Stimulated activated naive CD8-positive, alpha-beta T cell treated with anti-CD3 and anti-CD28 coated beads, Interleukin-15, Interleukin-2, amounts not matched to agents 100 U/mL and 50 U/mL, for 24 hours (primary cell): ENCODE results near the gene IFRD1.

Source experiments
- ATAC-seq: fragments of 150-1000 bp; cut with Tn5 transposase; one replicate; pipeline ENCODE4 v1.10.0; 2021
- DNase-seq: peaks from one replicate; pipeline ENCODE4 v3.0.0; 2021

The IFRD1 gene, protein sequence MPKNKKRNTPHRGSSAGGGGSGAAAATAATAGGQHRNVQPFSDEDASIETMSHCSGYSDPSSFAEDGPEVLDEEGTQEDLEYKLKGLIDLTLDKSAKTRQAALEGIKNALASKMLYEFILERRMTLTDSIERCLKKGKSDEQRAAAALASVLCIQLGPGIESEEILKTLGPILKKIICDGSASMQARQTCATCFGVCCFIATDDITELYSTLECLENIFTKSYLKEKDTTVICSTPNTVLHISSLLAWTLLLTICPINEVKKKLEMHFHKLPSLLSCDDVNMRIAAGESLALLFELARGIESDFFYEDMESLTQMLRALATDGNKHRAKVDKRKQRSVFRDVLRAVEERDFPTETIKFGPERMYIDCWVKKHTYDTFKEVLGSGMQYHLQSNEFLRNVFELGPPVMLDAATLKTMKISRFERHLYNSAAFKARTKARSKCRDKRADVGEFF

DNA sequence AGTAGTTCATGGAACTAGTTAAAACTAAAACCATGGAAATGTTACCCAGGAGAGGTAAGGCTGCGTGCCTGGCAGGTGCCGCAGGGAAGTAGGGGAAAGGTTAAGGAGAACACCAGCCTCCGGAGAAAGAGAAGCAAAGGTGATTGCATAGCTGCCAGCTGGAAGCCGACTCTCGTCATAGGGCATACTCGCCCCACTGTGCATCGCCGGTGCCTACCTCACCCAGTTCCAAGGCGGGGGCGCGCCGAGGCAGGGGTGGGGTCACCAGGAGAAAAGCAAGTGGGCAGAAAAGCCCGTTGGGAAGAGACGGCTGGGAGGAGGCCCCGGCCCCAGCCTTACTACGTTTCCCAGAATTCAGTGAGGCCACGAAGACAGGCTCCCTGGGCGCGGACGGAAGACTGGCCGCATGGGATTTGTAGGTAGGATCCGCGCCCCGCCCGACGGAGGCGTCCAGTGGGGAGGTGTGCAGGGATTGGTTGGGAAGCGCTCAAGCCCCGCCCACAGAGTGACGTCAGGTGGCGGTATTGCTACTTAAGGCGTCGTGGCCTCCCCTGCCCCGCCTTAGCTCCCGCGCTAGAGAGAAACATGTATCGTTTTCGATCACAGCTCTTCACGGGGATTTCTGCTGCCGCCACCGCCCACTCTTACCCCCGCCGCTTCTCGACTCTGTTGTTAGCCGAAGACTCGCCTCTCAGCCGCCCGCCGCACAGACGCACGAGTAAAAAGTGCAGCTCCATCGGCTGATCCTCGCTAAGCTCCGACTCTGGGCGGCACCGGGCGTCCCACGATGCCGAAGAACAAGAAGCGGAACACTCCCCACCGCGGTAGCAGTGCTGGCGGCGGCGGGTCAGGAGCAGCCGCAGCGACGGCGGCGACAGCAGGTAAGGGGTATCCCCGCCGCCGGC, at the start of gene IFRD1:
TSS of gene IFRD1 (plus strand) at position 559 of the 905 bp plus-strand sequence. CDS start at position 788, 229 bp downstream.
- DNase-seq = peak; percentile 99
- peak; percentile 84 for ATAC-seq

DNA sequence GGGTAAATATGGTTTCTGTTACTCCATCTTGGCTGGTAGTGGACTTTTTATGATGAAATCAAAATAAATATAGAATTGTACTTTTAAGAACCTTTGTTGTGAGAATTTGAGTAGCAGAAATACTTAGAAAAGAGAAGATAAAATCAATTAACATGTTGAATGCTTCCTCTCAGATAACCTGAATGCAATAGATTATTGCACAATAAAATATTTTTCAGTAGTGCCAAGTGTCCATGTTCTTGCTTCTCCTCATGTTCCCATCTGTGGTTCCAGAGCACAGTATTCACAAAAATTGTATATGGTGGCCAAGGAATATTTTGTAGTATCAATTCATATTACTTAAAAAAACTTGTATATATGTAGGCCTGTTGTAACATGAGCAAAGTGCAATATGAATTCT, 45.9 kb upstream of the IFRD1 start:
- ATAC-seq (no peak), DNase-seq (no peak)

DNA sequence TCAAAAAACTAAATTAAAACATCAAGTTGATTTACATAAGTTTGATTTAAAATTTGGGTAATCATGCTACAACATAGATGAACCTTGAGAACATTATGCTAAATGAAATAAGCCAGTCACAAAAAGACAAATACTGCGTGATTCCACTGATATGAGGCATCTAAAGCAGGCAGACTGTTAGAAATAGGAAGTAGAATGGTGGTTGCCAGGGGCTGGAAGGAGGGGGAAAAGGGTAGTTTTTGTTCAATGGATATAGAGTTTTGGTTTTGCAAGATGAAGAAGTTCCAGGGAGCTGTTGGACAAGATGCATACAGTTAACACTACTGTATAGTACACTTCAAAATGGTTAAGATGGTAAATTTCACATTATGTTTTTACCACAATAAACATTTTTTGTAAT, 45.0 kb upstream of the IFRD1 start:
- ATAC-seq (no peak), DNase-seq (no peak)

DNA sequence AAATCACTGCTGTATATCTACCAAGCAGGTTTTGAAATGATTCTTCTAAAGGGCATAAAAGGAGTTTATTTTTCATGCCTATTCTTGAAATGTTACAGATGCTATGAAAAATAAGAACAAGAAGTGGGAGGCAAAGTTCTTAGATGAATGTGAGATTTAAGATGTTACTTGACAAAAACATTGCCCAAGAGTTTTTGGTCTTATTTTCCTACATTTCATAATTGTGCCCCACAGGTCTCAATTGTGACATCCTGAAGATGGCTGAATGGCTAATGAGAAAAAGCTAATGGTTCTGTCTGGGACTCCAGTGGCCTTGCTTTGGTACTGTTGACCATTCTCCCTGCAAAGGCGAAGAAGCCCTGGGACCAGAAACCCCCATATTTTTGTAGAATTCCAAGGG, 43.0 kb upstream of the IFRD1 start:
- DNase-seq (no peak), ATAC-seq (no peak)

DNA sequence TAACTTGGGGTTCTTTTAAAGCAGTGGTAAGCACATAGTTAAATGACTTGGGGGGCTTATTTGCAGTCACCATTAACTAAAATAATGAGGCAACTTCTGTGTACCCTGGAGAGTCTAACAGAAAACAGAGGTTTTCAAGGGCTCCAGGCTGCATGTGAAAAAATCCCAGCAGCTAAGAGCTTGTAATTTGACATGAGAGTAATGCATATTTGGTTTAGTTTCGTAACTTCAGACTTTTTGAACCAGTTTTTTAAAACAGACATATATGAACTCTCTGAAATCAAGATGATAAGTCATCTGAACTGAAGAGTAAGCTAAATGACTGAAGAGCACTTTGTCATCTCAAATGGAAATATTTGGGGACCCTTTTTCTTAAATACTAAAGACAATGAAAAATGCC, 40.2 kb upstream of the IFRD1 start:
- DNase-seq (no peak), ATAC-seq (no peak)

DNA sequence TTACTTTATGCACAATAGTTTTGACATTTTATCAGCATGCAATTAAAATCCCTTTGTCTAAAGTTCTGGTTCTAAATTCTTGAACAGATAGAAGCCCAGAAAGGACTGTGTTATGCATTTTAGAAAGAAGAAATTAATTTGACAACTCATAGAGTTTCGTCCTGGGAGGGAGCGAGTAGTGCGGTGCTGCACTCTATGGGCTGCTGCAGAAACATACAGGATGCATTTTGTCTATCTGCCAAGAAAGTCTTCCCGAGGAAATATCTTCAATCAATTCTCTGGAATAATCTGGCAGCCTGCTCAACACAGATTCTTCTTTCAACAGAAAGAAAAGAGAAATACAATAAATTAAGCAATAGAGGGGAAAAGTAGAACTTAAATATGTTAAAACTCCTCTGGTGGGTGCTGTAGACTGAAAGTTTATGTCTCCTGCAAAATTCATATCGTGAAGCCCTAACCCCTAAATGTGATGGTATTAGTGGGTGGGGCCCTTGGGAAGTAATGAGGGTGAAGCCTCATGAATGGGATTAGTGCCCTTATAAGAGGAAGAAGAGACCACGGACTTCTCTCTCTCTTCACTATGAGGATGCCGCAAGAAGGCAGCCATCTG, 39.0 kb upstream of the IFRD1 start:
- ATAC-seq (no peak), DNase-seq (no peak)

DNA sequence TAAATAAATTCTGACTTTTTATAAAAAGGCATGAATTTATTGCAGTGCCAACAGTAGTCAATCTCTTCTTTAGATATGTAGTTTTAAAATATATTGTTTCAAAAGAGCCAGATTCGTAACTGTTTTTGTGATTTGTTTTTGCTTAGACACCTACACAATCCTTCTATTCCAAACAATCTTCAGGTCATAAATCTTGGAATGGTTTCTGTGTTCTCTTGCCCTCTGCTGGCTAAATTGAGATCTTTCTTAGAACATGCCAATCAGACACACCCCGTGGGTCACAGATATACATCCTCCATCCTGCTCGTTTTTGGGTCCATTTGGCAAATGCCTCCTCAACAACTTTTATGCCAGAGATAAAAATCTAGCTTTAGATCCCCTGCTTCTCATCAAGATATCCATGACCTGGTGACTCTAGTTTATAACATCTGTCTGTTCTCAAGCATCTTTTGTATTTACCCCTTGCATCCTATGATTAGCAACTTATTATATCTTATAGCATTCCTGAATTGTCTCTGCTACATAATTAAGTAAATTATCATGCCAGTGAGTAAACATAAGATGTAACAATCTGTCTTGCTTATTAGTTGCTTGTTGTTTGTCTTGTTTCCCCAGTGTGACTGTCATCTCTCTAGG, 35.3 kb upstream of the IFRD1 start:
- no peak for DNase-seq

DNA sequence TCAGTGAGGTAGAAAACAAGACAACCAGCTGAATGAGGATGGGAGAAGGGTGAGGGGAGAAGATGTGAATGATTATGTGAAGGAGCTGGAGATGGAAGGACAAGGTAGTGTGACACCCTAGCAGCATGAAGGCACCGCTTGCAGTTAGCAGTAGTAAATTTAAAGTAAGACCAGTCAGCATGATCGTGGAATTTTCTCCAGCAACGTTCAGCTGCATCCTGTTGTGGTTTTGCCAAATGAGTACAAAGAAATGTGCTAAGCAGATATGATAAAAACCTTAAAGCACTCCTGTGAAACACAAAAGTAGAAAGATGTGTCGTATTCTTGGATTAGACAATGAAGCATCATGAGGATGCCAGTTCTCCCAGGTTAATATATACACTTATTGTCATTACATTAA, 34.1 kb upstream of the IFRD1 start:
- no peak for ATAC-seq
- DNase-seq = no peak

More for the DNA sequence above, 35.3 kb upstream of the IFRD1 start:
- ATAC-seq = no peak

DNA sequence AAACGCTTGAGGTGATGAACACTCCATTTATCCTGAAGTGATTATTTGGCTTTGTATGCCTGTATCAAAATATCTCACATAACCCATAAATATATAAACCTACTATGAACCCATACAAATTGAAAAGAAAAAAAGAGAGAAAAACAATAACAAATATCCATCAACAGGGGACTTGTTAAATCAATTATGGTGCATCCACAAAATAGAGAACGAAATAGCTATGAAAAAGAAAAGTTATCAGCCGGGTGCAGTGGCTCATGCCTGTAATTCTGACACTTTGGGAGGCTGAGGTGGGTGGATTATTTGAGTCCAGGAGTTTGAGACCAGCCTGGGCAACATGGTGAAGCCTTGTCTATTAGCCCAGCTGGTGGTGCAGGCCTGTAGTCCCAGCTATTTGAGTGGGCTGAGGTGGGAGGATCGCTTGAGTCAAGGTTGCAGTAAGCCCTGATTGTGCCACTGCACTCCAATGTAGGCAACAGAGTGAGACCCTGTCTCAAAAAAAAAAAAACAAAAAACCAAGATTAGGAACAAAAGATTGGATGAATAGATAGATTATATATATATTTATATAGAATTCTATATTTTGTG, 30.6 kb upstream of the IFRD1 start:
- no peak for ATAC-seq
- DNase-seq = no peak

DNA sequence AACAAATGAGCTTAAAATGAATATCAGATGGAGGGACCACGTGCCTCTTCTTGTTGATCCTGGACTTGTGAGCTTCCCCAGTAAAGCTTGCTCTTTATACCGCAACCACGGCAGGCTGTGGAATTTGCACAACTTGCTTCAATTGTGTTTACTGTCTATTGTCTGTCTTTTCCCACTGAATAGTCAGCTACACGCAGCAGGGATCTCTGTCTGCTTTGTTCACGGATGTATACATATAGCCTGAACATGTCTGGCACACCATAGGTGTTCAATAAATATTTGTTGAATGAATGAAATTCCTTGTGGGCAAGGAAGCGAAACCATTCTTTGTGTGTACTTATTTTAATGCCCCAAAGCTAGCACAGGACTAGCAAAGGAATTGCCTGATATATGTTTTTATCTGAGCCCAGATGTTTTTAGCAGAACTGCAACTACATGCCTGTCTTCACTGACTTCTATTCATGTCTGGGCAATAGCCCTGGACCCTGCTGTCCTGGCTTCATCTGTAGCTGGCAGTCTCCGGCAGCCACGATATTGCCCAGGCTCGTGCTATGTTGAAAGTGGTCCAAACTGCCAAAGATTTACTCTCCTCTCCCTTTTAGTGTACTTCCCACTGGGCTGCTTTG, 29.9 kb upstream of the IFRD1 start:
- DNase-seq (no peak), ATAC-seq (no peak)

DNA sequence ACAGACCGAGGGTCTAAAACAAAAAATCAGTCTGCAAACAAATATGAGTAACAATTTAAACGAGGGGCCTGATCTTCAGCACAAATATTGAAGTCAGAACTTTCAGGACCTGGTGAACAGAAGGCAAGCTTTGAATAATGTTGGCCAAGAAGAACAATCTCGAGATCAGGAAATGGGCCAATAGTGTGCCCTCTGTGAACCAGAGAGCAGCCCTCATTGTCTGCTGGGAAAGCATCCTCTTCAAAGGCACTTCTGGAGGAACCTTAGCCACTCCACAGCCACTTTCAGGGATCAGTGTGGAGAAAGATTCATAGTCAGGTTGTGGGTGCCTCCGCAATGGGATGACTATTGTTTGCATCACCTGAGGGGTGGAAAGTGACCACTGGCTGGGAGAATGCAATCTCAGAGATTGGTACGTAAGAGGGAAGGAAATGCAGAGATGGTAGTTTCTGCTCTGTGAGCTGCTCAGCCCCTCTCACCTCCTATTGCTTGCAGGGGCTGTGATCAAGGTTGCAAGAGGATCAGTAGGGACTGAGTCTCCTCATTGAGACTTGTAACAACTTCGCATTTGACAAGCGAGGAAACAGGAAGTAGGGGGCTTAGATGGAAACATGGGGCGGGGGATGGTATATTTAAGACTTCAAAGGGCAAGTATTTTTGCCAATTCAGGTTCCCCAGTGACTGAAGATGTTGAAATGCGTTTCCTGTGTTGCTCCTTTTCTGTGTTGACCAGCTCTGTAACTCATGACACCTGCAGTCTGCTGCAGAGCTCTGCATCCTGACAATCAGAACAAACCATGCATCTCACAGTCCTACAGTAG, 28.4 kb upstream of the IFRD1 start:
- ATAC-seq (peak; percentile 49), DNase-seq (peak; percentile 6)

DNA sequence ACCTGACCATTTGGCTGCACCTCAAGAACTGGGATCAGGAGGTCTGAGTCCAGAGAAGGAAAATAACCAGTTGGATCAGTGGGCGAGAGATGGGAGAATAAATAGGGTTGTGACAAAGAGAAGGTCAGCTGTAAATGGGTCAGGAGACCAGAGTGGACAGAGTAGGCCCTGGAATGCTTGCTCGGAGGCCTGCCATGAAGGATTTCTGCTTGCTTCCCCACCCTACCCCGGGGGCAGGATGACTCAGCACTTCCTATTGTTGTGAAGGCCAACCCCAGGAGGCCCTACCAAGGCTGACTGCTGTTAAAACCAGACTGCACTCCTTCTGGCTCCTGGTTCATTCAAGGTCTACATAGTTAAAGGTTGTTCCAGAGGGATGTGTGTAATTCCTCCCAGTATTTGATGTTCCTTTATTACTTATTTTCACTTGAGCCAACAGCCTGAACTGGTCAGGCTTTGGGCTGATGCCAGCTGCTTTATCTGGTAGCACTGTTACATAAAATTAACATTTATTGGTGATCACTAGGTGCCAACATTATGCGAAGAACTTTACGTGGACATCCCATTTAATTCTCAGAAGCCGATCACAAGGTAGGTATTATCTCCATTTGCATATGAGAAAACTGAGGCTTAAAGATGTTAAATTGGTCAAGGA, 27.3 kb upstream of the IFRD1 start:
- ATAC-seq (peak; percentile 71), DNase-seq (peak; percentile 37)

DNA sequence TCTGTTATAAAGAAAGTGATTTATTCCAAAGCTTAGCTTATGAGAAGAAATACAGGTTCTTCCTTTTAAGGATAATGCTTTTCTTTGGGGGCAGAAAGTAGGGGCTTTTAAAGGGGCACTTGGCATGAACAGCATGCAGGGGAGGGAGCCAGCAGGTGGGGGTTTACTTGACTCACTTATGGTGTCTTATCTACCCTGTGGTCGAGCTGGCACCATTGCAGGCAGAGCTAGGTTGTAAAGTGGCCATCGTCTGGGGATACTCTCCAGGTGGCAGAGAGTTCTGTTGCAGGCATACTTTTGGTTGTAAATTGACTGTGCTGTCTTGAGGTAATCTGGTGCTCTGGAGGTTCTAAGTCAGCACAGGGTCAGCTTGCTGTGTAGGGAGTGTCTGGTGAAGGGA, 26.3 kb upstream of the IFRD1 start:
- ATAC-seq = no peak
- no peak for DNase-seq

DNA sequence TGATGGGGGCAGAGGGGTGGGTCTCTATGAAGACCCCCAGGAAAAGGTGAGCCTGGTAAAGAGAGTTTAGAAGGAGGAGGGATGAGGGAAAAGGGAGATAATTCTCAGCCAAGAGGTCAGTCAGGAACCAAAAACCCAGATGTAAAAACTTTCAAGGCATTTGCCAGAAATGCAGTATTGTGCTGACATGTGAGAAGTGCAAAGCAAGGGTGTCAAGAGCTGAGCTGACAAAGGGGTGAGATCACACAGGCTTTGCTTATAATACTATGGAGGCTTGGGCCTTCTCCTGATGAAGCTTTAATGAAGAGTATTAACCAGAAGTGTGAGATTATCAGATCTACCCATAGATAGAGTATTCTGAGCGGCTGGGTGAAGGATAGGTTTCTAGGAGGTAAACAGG, 22.3 kb upstream of the IFRD1 start:
- DNase-seq = no peak
- no peak for ATAC-seq

DNA sequence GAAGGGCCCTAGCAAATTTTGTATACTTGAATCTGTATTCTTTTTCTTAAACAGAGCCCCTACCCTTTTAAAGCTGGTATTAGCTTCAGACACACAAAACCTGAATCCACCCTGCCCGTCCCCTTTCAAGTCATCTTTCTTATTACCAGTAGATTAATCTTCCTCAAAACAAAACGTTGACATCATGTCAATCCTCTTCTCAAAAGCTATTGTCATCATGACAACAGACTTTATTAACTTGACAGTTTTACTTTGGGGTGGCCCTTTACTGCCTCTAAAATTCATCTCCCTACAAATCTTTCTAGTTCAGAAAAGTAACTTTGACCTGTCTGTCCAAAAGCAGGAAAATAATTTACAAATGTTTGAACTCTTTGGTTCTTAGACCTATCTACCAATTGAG, 21.5 kb upstream of the IFRD1 start:
- DNase-seq (no peak), ATAC-seq (no peak)

DNA sequence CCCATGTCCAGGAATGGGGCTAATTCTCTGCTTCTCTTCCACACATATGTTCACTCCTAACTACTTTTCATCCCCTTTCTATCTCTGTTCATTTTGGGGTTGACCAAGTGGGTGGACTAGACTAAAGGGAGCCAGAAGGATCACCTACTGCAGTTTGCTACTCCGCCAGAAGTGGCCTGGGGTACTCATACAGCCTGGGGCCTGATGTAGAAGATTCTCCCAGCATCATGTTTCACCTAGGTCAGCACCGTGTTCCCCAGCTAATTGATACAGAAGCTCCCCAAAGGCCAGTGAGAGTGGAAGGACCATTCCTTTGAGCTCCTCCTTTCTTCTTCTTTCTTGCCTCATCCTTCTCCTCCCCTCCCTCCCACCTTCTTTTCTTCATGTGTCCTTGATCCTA, 19.6 kb upstream of the IFRD1 start:
- DNase-seq (no peak), ATAC-seq (no peak)

DNA sequence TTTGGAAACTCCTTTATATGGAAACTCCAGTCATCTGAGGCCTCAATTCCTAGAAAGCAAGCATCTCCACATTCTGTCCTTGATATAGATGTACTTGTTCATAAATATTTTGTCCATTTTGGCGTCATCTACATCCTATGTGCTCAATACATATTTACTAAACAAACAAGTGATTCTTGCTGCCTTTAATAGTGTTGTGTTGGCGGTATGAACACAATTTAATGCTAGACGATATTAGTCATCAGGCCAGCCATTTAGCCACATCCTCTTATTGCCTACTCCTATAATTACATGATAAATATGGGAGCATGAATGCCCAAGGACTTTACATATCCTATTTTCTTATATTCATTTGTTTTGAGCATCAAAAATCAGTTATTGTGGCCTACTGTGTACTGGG, 18.5 kb upstream of the IFRD1 start:
- DNase-seq = no peak
- no peak for ATAC-seq

DNA sequence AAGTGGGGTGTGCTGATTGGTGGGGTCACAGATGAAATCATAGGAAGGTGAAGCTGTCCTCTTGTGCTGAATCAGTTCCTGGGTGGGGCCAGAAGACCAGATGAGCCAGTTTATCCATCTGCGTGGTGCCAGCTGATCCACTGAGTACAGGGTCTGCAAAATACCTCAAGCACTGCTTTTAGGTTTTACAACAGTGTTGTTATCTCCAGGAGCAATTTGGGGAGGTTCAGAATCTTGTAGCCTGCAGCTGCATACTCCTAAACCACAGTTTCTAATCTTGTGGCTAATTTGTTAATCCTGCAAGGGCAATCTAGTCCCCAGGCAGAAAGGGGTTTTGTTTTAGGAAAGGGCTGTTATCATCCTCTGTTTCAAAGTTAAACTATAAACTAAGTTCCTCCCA, 17.0 kb upstream of the IFRD1 start:
- DNase-seq = no peak

DNA sequence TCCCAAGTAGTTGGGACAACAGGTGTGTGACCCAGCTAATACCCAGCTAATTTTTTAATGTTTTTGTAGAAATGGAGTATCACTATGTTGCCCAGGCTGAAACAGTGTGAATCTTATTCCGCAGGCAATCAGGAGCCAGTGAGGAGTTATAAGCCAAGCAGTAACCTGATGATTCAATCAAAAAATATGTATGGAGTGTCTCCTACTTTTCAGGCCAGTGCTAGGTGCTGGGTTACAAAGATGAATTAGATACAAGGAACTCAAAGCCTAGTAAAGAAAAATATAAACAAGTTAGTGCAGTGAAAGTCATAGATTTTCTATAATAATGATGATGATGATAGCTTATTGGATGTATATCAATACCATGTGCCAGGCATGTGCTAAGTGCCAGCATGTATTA, 13.2 kb upstream of the IFRD1 start:
- no peak for ATAC-seq
- DNase-seq = no peak

More for the DNA sequence above, 17.0 kb upstream of the IFRD1 start:
- no peak for ATAC-seq

DNA sequence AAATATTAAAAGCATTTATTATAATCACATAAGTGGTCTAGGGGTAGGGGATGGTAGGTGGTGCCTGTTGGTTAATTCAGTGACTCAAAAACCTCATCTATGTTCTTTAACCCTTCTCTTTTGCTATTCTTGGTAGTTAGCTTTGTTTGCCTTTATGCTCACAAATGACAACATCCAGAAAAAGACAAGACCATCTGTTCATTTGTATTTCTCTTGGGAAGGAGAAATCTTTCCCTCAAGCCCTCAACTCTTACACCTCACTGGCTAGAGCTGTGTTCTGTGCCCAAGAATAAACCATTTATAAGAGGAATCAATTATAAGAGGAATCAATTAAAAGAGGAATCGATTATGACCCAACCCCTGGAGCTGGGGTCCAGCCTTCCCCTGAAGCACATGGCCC, 10.8 kb upstream of the IFRD1 start:
- no peak for ATAC-seq
- DNase-seq = no peak
